PC-3 (cell line): Measurements from ENCODE around the gene FNDC7. TPM values are rescaled to one million over a fixed set of nuclear protein-coding genes. Genes with fewer than 3 reads are reported as not detected.

Source experiments
- ATAC-seq: fragments of 200-7000 bp; cut with Tn5 transposase; 2 replicates; pipeline ENCODE4 v1.9.1; 2020; ENCODE audit warnings: mild to moderate bottlenecking, moderate library complexity
- BruUV-seq: library from RNA; stranded (reverse); fragments of 400-500 nt; replicated peaks from 2 replicates; lab custom pipeline; 2021; lab: Mats Ljungman, UMichigan
- CTCF ChIA-PET: fragments of 300-600 bp; sonication (Branson Sonifier 250); formaldehyde crosslinking; loops from one replicate; lab custom pipeline; 2022; ENCODE audit warnings: antibody characterized with exemption; lab: Charles Lee
- POLR2A ChIA-PET: fragments of 300-600 bp; sonication (Branson Sonifier 250); formaldehyde crosslinking; loops from one replicate; lab custom pipeline; 2022; ENCODE audit warnings: antibody characterized with exemption; ENCODE audit not compliant: unreplicated experiment; lab: Charles Lee
- DNase-seq: peaks from one replicate; pipeline ENCODE4 v3.0.0-alpha.2; 2015
- H2AFZ ChIP-seq: fragments of 300-600 bp; sonication (generic); 2 replicates; pipeline ENCODE4 v1.6.0; 2016; ENCODE audit warnings: antibody characterized with exemption, low read length
- H3F3A ChIP-seq: fragments of 300-600 bp; sonication (generic); one replicate; pipeline ENCODE4 v1.6.0; 2017; ENCODE audit warnings: antibody characterized with exemption, low read length, control low read depth, mild to moderate bottlenecking; ENCODE audit not compliant: unreplicated experiment
- H3K27ac ChIP-seq: fragments of 300-600 bp; sonication (generic); 2 replicates; pipeline ENCODE4 v1.5.1; 2016; ENCODE audit warnings: mild to moderate bottlenecking, low read length
- H3K27me3 ChIP-seq: fragments of 300-600 bp; sonication (generic); 2 replicates; pipeline ENCODE4 v1.6.1; 2016; ENCODE audit warnings: low read length, mixed read lengths
- H3K36me3 ChIP-seq: fragments of 300-600 bp; sonication (generic); 2 replicates; pipeline ENCODE4 v1.6.1; 2016; ENCODE audit warnings: low read depth, mixed run types, low read length, mixed read lengths
- H3K4me1 ChIP-seq: fragments of 300-600 bp; sonication (generic); 2 replicates; pipeline ENCODE4 v1.5.1; 2016; ENCODE audit warnings: low read length; ENCODE audit not compliant: insufficient read depth
- H3K4me2 ChIP-seq: fragments of 300-600 bp; sonication (generic); 2 replicates; pipeline ENCODE4 v1.6.0; 2016; ENCODE audit warnings: low read length
- H3K4me3 ChIP-seq: fragments of 300-600 bp; sonication (generic); 2 replicates; pipeline ENCODE4 v1.5.1; 2016; ENCODE audit warnings: mild to moderate bottlenecking, low read length, mixed read lengths
- H3K79me2 ChIP-seq: fragments of 300-600 bp; sonication (generic); 2 replicates; pipeline ENCODE4 v1.6.1; 2017; ENCODE audit warnings: low read length, mixed read lengths
- H3K9ac ChIP-seq: fragments of 300-600 bp; sonication (generic); 2 replicates; pipeline ENCODE4 v1.6.0; 2016; ENCODE audit warnings: mild to moderate bottlenecking, low read length
- H3K9me2 ChIP-seq: fragments of 300-600 bp; sonication (generic); replicated peaks from 2 replicates; pipeline ENCODE4 v1.6.1; 2016; ENCODE audit warnings: mixed run types, low read length, mixed read lengths
- H3K9me3 ChIP-seq: fragments of 300-600 bp; sonication (generic); 2 replicates; pipeline ENCODE4 v1.6.1; 2016; ENCODE audit warnings: low read length, mixed read lengths
- H4K20me1 ChIP-seq: fragments of 300-600 bp; sonication (generic); 2 replicates; pipeline ENCODE4 v1.6.1; 2016; ENCODE audit warnings: low read length, mixed read lengths
- CTCF ChIP-seq: fragments of 300-600 bp; sonication (generic); conservative IDR thresholded peaks from 2 replicates; pipeline ENCODE4 v1.5.1; 2017; ENCODE audit warnings: antibody characterized with exemption, low read depth, mild to moderate bottlenecking, low read length
- EZH2 ChIP-seq: fragments of 300-600 bp; sonication (generic); IDR thresholded peaks from one replicate; pipeline ENCODE4 v1.6.1; 2017; ENCODE audit warnings: antibody characterized with exemption, mild to moderate bottlenecking, low read length; ENCODE audit not compliant: unreplicated experiment
- EZH2phosphoT487 ChIP-seq: fragments of 300-600 bp; sonication (generic); IDR thresholded peaks from 2 replicates; pipeline ENCODE4 v1.6.1; 2018; ENCODE audit warnings: mild to moderate bottlenecking, antibody characterized with exemption, low read length, borderline replicate concordance
- intact Hi-C: fragments of 100-400 bp; cut with micrococcal nuclease; formaldehyde crosslinking; loops from 2 replicates; pipeline ENCODE4 v1.9.0; 2023
- total RNA-seq: library from RNA; depleted of rRNA; stranded (reverse); fragments of >200 nt; gene quantifications from 2 replicates; pipeline ENCODE4 v1.2.3, GENCODE V29; 2014

Gene FNDC7
- total RNA-seq, 1 experiment from 2014 or later = not detected

GRCh38 chr1:108668777-108669176 is 43.9 kb upstream of the FNDC7 start:
- CTCF ChIA-PET = no interaction called here
- Histone ChIP-seq H3K36me3 (no peaks in the 10 kb centered on the region), H3K9me2 (no peaks in the 10 kb centered on the region), H3K27ac (no peak overlapping the region), H3K27me3 (no peaks in the 10 kb centered on the region), H3K9me3 (no peaks in the 10 kb centered on the region), H3K79me2 (no peaks in the 10 kb centered on the region), H2AFZ (no peak overlapping the region), H3K4me3 (no peak overlapping the region), H3K4me2 (no peak overlapping the region), H3K9ac (no peak overlapping the region), H3F3A (no peaks in the 10 kb centered on the region), H4K20me1 (no peaks in the 10 kb centered on the region), H3K4me1 (no peaks in the 10 kb centered on the region)
- ATAC-seq (no peak), DNase-seq (no peak)
- intact Hi-C loops = no loop called here
- POLR2A ChIA-PET = no interaction called here
- no TSS peak for BruUV-seq
- TF ChIP-seq EZH2 = no peak
- no peak for TF ChIP-seq EZH2phosphoT487
- no peak for TF ChIP-seq CTCF

DNA sequence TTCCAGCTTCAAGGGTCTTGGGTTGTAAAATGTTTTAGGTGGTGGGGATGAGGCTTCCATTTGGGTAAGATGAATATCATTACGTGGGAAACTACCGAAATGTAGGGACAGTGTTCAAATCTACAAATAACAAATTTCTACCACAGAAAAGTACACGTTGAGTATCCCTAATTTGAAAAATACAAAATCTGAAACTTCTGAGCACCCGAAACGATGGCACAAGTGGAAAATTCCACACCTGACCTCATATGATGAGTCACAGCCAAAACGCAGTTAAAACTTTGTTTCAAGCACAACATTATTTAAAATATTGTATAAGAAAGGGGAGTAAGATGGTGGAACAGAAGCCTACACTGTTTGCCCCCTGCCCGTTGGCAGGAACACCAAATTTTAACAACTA is 43.0 kb upstream of the FNDC7 start:
- Histone ChIP-seq H3K4me3 (no peak overlapping the region), H3K4me2 (no peak overlapping the region), H3K27me3 (no peaks in the 10 kb centered on the region), H3K9ac (no peak overlapping the region), H3K9me3 (no peaks in the 10 kb centered on the region), H3K9me2 (no peaks in the 10 kb centered on the region), H3K27ac (no peak overlapping the region), H3F3A (no peaks in the 10 kb centered on the region), H3K36me3 (no peaks in the 10 kb centered on the region), H3K79me2 (no peaks in the 10 kb centered on the region), H4K20me1 (no peaks in the 10 kb centered on the region), H2AFZ (no peak overlapping the region), H3K4me1 (no peaks in the 10 kb centered on the region)
- intact Hi-C loops = no loop called here
- TF ChIP-seq EZH2 = no peak
- TF ChIP-seq EZH2phosphoT487 = no peak
- no peak for TF ChIP-seq CTCF
- POLR2A ChIA-PET = no interaction called here
- DNase-seq = no peak
- CTCF ChIA-PET = no interaction called here
- no TSS peak for BruUV-seq
- no peak for ATAC-seq

- H3K4me1 ChIP-seq = no peaks in the 10 kb centered on the region
- no TSS peak for BruUV-seq
Measured at GRCh38 chr1:108670131-108670773, 42.5 kb upstream of the FNDC7 start.

More at GRCh38 chr1:108670131-108670773, 42.5 kb upstream of the FNDC7 start:
- Histone ChIP-seq H3K27me3 (no peaks in the 10 kb centered on the region), H4K20me1 (no peaks in the 10 kb centered on the region), H3K36me3 (no peaks in the 10 kb centered on the region), H3K4me3 (no peak overlapping the region), H3K9me2 (no peaks in the 10 kb centered on the region), H2AFZ (no peak overlapping the region), H3K9me3 (no peaks in the 10 kb centered on the region), H3F3A (no peaks in the 10 kb centered on the region), H3K27ac (no peak overlapping the region), H3K9ac (no peak overlapping the region), H3K4me2 (no peak overlapping the region), H3K79me2 (no peaks in the 10 kb centered on the region)
- no peak for DNase-seq
- POLR2A ChIA-PET = no interaction called here
- ATAC-seq = no peak
- intact Hi-C loops = no loop called here
- TF ChIP-seq CTCF = no peak
- CTCF ChIA-PET = no interaction called here
